ENCODE measurements around the gene ANO6. TPM values are rescaled to one million over a fixed set of nuclear protein-coding genes. Genes with fewer than 3 reads are reported as not detected.

The ANO6 gene
- total RNA-seq, 1 experiment from 2014 or later = 38.6 TPM

- no peak for DNase-seq (ENCODE audit: low read depth)
Observed at GRCh38 chr12:45213107-45213506, 2.8 kb upstream of the ANO6 start.

GRCh38 chr12:45214071-45214470 is 1.8 kb upstream of the ANO6 start:
- DNase-seq (ENCODE audit: low read depth) = no peak

- DNase-seq (ENCODE audit: low read depth) = peak; percentile 52
Observed at GRCh38 chr12:45214749-45215418, 1.0 kb upstream of the ANO6 start.

- DNase-seq (ENCODE audit: low read depth) = peak; percentile 36
Observed at GRCh38 chr12:45216230-45216982, 511 bp downstream of the ANO6 start.

GRCh38 chr12:45216983-45217485 is 1.1 kb downstream of the ANO6 start:
- DNase-seq (ENCODE audit: low read depth) = no peak

GRCh38 chr12:45217846-45218245 is 2.0 kb downstream of the ANO6 start:
- no peak for DNase-seq (ENCODE audit: low read depth)

- DNase-seq (ENCODE audit: low read depth) = no peak
Observed at GRCh38 chr12:45219621-45220020, 3.7 kb downstream of the ANO6 start.

- no peak for DNase-seq (ENCODE audit: low read depth)
Observed at GRCh38 chr12:45220363-45220931, 4.6 kb downstream of the ANO6 start.

GRCh38 chr12:45220969-45221368 is 5.1 kb downstream of the ANO6 start:
- DNase-seq (ENCODE audit: low read depth) = no peak

- DNase-seq (ENCODE audit: low read depth) = no peak
Observed at GRCh38 chr12:45223868-45224267, 8.0 kb downstream of the ANO6 start.

- no peak for DNase-seq (ENCODE audit: low read depth)
Observed at GRCh38 chr12:45224311-45224710, 8.4 kb downstream of the ANO6 start.

GRCh38 chr12:45226021-45226420 is 10.1 kb downstream of the ANO6 start:
- DNase-seq (ENCODE audit: low read depth) = no peak

GRCh38 chr12:45227316-45228067 is 11.6 kb downstream of the ANO6 start:
- DNase-seq (ENCODE audit: low read depth) = no peak

GRCh38 chr12:45231515-45232145 is 15.7 kb downstream of the ANO6 start:
- DNase-seq (ENCODE audit: low read depth) = peak; percentile 72

GRCh38 chr12:45232146-45232755 is 16.4 kb downstream of the ANO6 start:
- DNase-seq (ENCODE audit: low read depth) = no peak

GRCh38 chr12:45232756-45233372 is 17.0 kb downstream of the ANO6 start:
- DNase-seq (ENCODE audit: low read depth) = peak; percentile 97

GRCh38 chr12:45234139-45234865 is 18.4 kb downstream of the ANO6 start:
- peak; percentile 98 for DNase-seq (ENCODE audit: low read depth)

- peak; percentile 50 for DNase-seq (ENCODE audit: low read depth)
Observed at GRCh38 chr12:45235087-45236025, 19.5 kb downstream of the ANO6 start.
